ENCODE measurements around the gene ASPHD2.

The ASPHD2 gene

GRCh38 chr22:26428515-26429457 is at the start of gene ASPHD2 (continued):
- TF ChIP-seq ZBTB1 (tag by site-specific recombination; IDR thresholded peaks at IDR 0.05) (no peak; the same call in 1 of the 2 replicates), ZBTB20 (tag by site-specific recombination; IDR thresholded peaks at IDR 0.05) (peak; percentile 70), ZNF175 (tag by site-specific recombination; IDR thresholded peaks at IDR 0.05) (no peak), KLF8 (tag by site-specific recombination; IDR thresholded peaks at IDR 0.05) (peak; percentile 64), MYNN (tag by site-specific recombination; IDR thresholded peaks at IDR 0.05; ENCODE audit: borderline replicate concordance) (no peak)

- H3K4me1 ChIP-seq (ENCODE audit: control insufficient read depth, insufficient read depth, low read length) = no peaks in the 10 kb centered on the region
- TF ChIP-seq ZNF514 (tag by site-specific recombination; IDR thresholded peaks at IDR 0.05) (no peak), ZBTB44 (tag by site-specific recombination; IDR thresholded peaks at IDR 0.05) (no peak), HOXA7 (CRISPR knock-in tag; IDR thresholded peaks at IDR 0.05; ENCODE audit: borderline replicate concordance) (no peak), CTCF (tag by site-specific recombination; IDR thresholded peaks at IDR 0.05) (no peak), ZNF175 (tag by site-specific recombination; IDR thresholded peaks at IDR 0.05) (no peak), ZSCAN16 (tag by site-specific recombination; IDR thresholded peaks at IDR 0.05) (no peak), ZNF768 (tag by site-specific recombination; IDR thresholded peaks at IDR 0.05) (no peak), GLI4 (tag by site-specific recombination; IDR thresholded peaks at IDR 0.05) (no peak), RBAK (tag by site-specific recombination; IDR thresholded peaks at IDR 0.05) (no peak), ZBTB8A (tag by site-specific recombination; IDR thresholded peaks at IDR 0.05) (no peak), ZNF324 (tag by site-specific recombination; IDR thresholded peaks at IDR 0.05) (no peak), ZNF211 (tag by site-specific recombination; IDR thresholded peaks at IDR 0.05; ENCODE audit: low read depth) (no peak), ZBTB20 (tag by site-specific recombination; IDR thresholded peaks at IDR 0.05) (no peak), KLF8 (tag by site-specific recombination; IDR thresholded peaks at IDR 0.05) (no peak), ZNF146 (tag by site-specific recombination; IDR thresholded peaks at IDR 0.05) (no peak), ZNF350 (tag by site-specific recombination; IDR thresholded peaks at IDR 0.05) (no peak), SALL2 (tag by site-specific recombination; IDR thresholded peaks at IDR 0.05; ENCODE audit: borderline replicate concordance) (no peak), ZNF791 (tag by site-specific recombination; IDR thresholded peaks at IDR 0.05) (no peak)
- TF ChIP-seq, protein P1, sequence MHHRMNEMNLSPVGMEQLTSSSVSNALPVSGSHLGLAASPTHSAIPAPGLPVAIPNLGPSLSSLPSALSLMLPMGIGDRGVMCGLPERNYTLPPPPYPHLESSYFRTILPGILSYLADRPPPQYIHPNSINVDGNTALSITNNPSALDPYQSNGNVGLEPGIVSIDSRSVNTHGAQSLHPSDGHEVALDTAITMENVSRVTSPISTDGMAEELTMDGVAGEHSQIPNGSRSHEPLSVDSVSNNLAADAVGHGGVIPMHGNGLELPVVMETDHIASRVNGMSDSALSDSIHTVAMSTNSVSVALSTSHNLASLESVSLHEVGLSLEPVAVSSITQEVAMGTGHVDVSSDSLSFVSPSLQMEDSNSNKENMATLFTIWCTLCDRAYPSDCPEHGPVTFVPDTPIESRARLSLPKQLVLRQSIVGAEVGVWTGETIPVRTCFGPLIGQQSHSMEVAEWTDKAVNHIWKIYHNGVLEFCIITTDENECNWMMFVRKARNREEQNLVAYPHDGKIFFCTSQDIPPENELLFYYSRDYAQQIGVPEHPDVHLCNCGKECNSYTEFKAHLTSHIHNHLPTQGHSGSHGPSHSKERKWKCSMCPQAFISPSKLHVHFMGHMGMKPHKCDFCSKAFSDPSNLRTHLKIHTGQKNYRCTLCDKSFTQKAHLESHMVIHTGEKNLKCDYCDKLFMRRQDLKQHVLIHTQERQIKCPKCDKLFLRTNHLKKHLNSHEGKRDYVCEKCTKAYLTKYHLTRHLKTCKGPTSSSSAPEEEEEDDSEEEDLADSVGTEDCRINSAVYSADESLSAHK (tag by site-specific recombination; IDR thresholded peaks at IDR 0.05) = no peak
- TF ChIP-seq, protein P2, sequence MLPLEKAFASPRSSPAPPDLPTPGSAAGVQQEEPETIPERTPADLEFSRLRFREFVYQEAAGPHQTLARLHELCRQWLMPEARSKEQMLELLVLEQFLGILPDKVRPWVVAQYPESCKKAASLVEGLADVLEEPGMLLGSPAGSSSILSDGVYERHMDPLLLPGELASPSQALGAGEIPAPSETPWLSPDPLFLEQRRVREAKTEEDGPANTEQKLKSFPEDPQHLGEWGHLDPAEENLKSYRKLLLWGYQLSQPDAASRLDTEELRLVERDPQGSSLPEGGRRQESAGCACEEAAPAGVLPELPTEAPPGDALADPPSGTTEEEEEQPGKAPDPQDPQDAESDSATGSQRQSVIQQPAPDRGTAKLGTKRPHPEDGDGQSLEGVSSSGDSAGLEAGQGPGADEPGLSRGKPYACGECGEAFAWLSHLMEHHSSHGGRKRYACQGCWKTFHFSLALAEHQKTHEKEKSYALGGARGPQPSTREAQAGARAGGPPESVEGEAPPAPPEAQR (tag by site-specific recombination; IDR thresholded peaks at IDR 0.05) = no peak
- ChIA-PET CTCF (interaction anchor here (1.4 to 17.1 kb wide), 3 partner anchors 15 to 286 kb away, joined by 3 to 226 read pairs (median 6); no protein-coding TSS in a partner anchor), POLR2A (no interaction called here)
- no peaks in the 10 kb centered on the region for H3K9me3 ChIP-seq (ENCODE audit: control insufficient read depth, insufficient read depth, low read depth, low read length)
- H3K4me3 ChIP-seq (ENCODE audit: low read depth, low read length) = no peak overlapping the region
- H3K27ac ChIP-seq (ENCODE audit: extremely low read depth, low read depth, low read length) = no peak overlapping the region
- H3K36me3 ChIP-seq (ENCODE audit: control insufficient read depth in 2 of 2, insufficient read depth in 1 of 2, low read length in 2 of 2) = no peaks in the 10 kb centered on the region
These were observed 48.8 kb upstream of the ASPHD2 start for GRCh38 chr22:26380072-26380830.

All from HEK293 (cell line).